GM21423 (cell line): ENCODE measurements around the gene OR6N1.

ENCODE experiments used
- ATAC-seq: cut with Tn5 transposase; IDR thresholded peaks from one replicate; pipeline ENCODE4 v1.9.1; 2021; ENCODE audit warnings: mild to moderate bottlenecking, moderate library complexity; ENCODE audit not compliant: unreplicated experiment

OR6N1 gene

GRCh38 chr1:158771950-158772866, at the start of gene OR6N1:
TSS of gene OR6N1 (minus strand) at chr1:158772195. CDS start at chr1:158766682, 5,513 bp downstream.
- ATAC-seq = no peak

- no peak for ATAC-seq
Observed at GRCh38 chr1:158821723-158822122, 49.7 kb upstream of the OR6N1 start.

- peak; percentile 72 for ATAC-seq
Observed at GRCh38 chr1:158819461-158820443, 47.8 kb upstream of the OR6N1 start.

GRCh38 chr1:158818975-158819431, 47.0 kb upstream of the OR6N1 start:
- ATAC-seq = no peak

GRCh38 chr1:158818560-158818959, 46.6 kb upstream of the OR6N1 start:
- ATAC-seq = no peak

- no peak for ATAC-seq
Observed at GRCh38 chr1:158814970-158815369, 43.0 kb upstream of the OR6N1 start.

- no peak for ATAC-seq
Observed at GRCh38 chr1:158813164-158813563, 41.2 kb upstream of the OR6N1 start.

- no peak for ATAC-seq
Observed at GRCh38 chr1:158812336-158812735, 40.3 kb upstream of the OR6N1 start.

- no peak for ATAC-seq
Observed at GRCh38 chr1:158810311-158810710, 38.3 kb upstream of the OR6N1 start.

- ATAC-seq = no peak
Observed at GRCh38 chr1:158809862-158810261, 37.9 kb upstream of the OR6N1 start.

GRCh38 chr1:158809256-158809655, 37.3 kb upstream of the OR6N1 start:
- ATAC-seq = no peak

GRCh38 chr1:158806916-158807536, 35.0 kb upstream of the OR6N1 start:
- ATAC-seq = no peak

GRCh38 chr1:158803678-158804077, 31.7 kb upstream of the OR6N1 start:
- no peak for ATAC-seq

- no peak for ATAC-seq
Observed at GRCh38 chr1:158801396-158801795, 29.4 kb upstream of the OR6N1 start.

- no peak for ATAC-seq
Observed at GRCh38 chr1:158800526-158800925, 28.5 kb upstream of the OR6N1 start.

- ATAC-seq = no peak
Observed at GRCh38 chr1:158799689-158800088, 27.7 kb upstream of the OR6N1 start.

GRCh38 chr1:158798531-158798930, 26.5 kb upstream of the OR6N1 start:
- no peak for ATAC-seq

- no peak for ATAC-seq
Observed at GRCh38 chr1:158794247-158794646, 22.3 kb upstream of the OR6N1 start.

GRCh38 chr1:158793604-158794003, 21.6 kb upstream of the OR6N1 start:
- no peak for ATAC-seq

- no peak for ATAC-seq
Observed at GRCh38 chr1:158781104-158781503, 9.1 kb upstream of the OR6N1 start, which contains the start of gene OR6N2. TSS of gene OR6N2 (minus strand) at chr1:158781204. CDS start at chr1:158777635, 3,569 bp downstream.

- no peak for ATAC-seq
Observed at GRCh38 chr1:158754420-158754819, 17.6 kb downstream of the OR6N1 start, which contains the start of gene OR6K6. TSS of gene OR6K6 (plus strand) at chr1:158754720. CDS start at chr1:158754888, 168 bp downstream.
